GM23338 (cell line): ENCODE results near the gene TTLL9.
A peak's percentile ranks its signal among the peaks of the same experiment; 100 is the strongest.

Experiments used
- CREB1 ChIP-seq: fragments of 250-450 bp; sonication (Bioruptor Pico); IDR thresholded peaks from 2 replicates; pipeline ENCODE4 v1.5.0; 2020; ENCODE audit warnings: low read depth, mild to moderate bottlenecking, moderate library complexity
- CTCF ChIP-seq, 2 experiments: fragments of 200-600 bp in 1 of 2; sonication (generic) in 1 of 2; conservative IDR thresholded peaks; 2 replicates each; pipeline versions ENCODE4 v1.5.1 to v1.6.1; 2016 to 2017; ENCODE audit warnings: antibody characterized with exemption in 2 of 2, low read depth in 2 of 2, mild to moderate bottlenecking in 2 of 2, moderate library complexity in 1 of 2
- POLR2AphosphoS5 ChIP-seq: IDR thresholded peaks from 2 replicates; pipeline ENCODE4 v1.6.1; 2016; ENCODE audit warnings: antibody characterized with exemption, low read depth

DNA sequence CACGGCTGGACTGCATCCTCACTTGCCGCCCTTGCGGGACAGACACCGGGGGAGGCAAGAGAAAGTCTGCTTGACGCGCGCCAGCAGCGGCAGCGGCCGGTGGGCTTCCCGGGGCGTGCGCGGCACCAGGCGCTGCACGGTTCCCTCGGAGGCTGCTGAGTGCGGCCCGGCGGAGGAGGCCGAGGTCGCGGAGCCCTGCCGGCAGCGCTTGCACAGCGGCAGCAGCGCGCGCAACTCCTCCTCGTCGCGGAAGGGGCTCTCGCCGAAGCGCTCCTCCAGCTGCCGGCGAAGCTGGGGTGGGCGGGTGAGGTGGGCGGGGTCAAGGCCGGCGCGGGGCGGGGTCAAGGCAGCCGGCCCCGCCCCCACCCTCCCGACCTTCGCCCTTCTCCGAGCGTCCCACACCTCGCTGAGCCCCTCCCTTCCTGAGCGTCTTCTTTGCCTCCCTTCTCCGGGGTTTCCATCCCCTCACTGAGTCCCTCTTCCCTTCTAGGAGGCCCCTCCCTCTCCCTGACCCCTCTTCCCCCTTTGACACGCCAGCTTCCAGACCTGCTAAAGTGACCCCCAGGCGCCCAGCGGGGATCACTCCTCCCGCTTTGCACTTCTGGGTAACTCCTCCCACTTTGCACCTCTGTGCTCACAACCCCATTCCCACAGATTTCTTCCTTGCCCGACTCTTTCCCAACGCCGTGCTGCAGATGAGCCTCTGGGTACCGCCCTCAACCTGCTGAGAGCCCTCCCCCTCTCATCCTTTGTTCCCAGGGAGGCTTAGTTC is 8.9 kb upstream of the TTLL9 start:
- TF ChIP-seq CTCF (conservative IDR thresholded peaks at IDR 0.05; ENCODE audit: low read depth in 2 of 2) (no peak), CREB1 (CRISPR knock-in tag) (no peak), POLR2AphosphoS5 (peak; percentile 63)
